H1 (cell line): ENCODE data around the gene CPNE5. TPM values are rescaled to one million over a fixed set of nuclear protein-coding genes. Genes with fewer than 3 reads are reported as not detected.

Experiments
- CTCF ChIA-PET: fragments of 300-600 bp; sonication (Branson Sonifier 250); formaldehyde crosslinking; loops from one replicate; lab custom pipeline; 2021; ENCODE audit not compliant: partially characterized antibody; lab: Charles Lee
- POLR2A ChIA-PET: fragments of 300-600 bp; sonication (Branson Sonifier 250); formaldehyde crosslinking; loops from one replicate; lab custom pipeline; 2021; ENCODE audit warnings: inconsistent platforms; ENCODE audit not compliant: partially characterized antibody; lab: Charles Lee
- DNase-seq, 2 experiments: peaks; one replicate each; pipeline versions ENCODE4 v3.0.0 to v3.0.0-alpha.2; 2010 to 2022; ENCODE audit warnings: low spot score in 2 of 2, low read depth in 1 of 2, mixed read lengths in 1 of 2
- FAIRE-seq: peaks from 2 replicates; lab custom pipeline; 2011; peaks lifted over from hg19 to GRCh38; lab: Jason Lieb, UNC
- H2AFZ ChIP-seq: 2 replicates; pipeline ENCODE4 v1.8.1; 2012; ENCODE audit warnings: low read length, inconsistent platforms
- H2AK5ac ChIP-seq: 2 replicates; pipeline ENCODE4 v1.6.1; 2013; ENCODE audit warnings: low read depth, low read length
- H2BK120ac ChIP-seq: replicated peaks from 2 replicates; pipeline ENCODE3; 2013; ENCODE audit warnings: low read depth, low read length, inconsistent platforms
- H2BK12ac ChIP-seq: 2 replicates; pipeline ENCODE4 v1.6.1; 2013; ENCODE audit warnings: low read depth, low read length
- H2BK15ac ChIP-seq: 2 replicates; pipeline ENCODE4 v1.6.1; 2013; ENCODE audit warnings: low read length
- H2BK20ac ChIP-seq: 2 replicates; pipeline ENCODE4 v1.6.1; 2013; ENCODE audit warnings: low read length
- H2BK5ac ChIP-seq: 2 replicates; pipeline ENCODE4 v1.6.1; 2013; ENCODE audit warnings: low read depth, low read length
- H3K14ac ChIP-seq: 2 replicates; pipeline ENCODE4 v1.6.1; 2013; ENCODE audit warnings: inconsistent platforms; ENCODE audit not compliant: insufficient read length
- H3K18ac ChIP-seq: 2 replicates; pipeline ENCODE4 v1.6.1; 2013; ENCODE audit warnings: low read length; ENCODE audit errors: extremely low read depth
- H3K23ac ChIP-seq: 2 replicates; pipeline ENCODE4 v1.6.1; 2013; ENCODE audit warnings: inconsistent platforms; ENCODE audit not compliant: insufficient read length
- H3K23me2 ChIP-seq: 2 replicates; pipeline ENCODE4 v1.6.1; 2013; ENCODE audit warnings: low read depth, low read length
- H3K27ac ChIP-seq: 2 replicates; pipeline ENCODE4 v1.6.1; 2011; ENCODE audit warnings: low read depth, low read length, inconsistent platforms
- H3K27me3 ChIP-seq, 4 experiments: replicated peaks in 1 of 4; 1 replicate in 1 of 4; 2 replicates in 3 of 4; pipeline versions ENCODE4 v1.6.1 to v1.8.1; 2011 to 2013; ENCODE audit warnings: low read length in 3 of 4, mild to moderate bottlenecking in 3 of 4, inconsistent platforms in 2 of 4, mixed read lengths in 2 of 4, moderate library complexity in 1 of 4; ENCODE audit not compliant: control insufficient read depth in 3 of 4, insufficient read depth in 3 of 4; ENCODE audit errors: extremely low read depth in 1 of 4
- H3K36me3 ChIP-seq, 4 experiments: 2 replicates each; pipeline versions ENCODE4 v1.6.1 to v1.8.1; 2011 to 2013; ENCODE audit warnings: mild to moderate bottlenecking in 4 of 4, low read length in 3 of 4, moderate library complexity in 2 of 4, control low read depth in 1 of 4, inconsistent platforms in 1 of 4; ENCODE audit not compliant: insufficient read depth in 4 of 4, control insufficient read depth in 2 of 4
- H3K4ac ChIP-seq: replicated peaks from 2 replicates; pipeline ENCODE3; 2013; ENCODE audit warnings: low read length, low read depth, mixed read lengths, inconsistent platforms; ENCODE audit not compliant: insufficient read length
- H3K4me1 ChIP-seq, 4 experiments: replicated peaks in 1 of 4; 1 replicate in 1 of 4; 2 replicates in 3 of 4; pipeline versions ENCODE4 v1.6.1 to v1.8.1; 2011 to 2013; ENCODE audit warnings: low read length in 3 of 4, inconsistent platforms in 2 of 4, mixed read lengths in 1 of 4; ENCODE audit not compliant: insufficient read depth in 4 of 4, control insufficient read depth in 3 of 4
- H3K4me2 ChIP-seq, 2 experiments: 2 replicates each; pipeline versions ENCODE4 v1.6.1 to v1.8.1; 2011 to 2013; ENCODE audit warnings: low read depth in 2 of 2, low read length in 2 of 2, control low read depth in 1 of 2, inconsistent platforms in 1 of 2, mild to moderate bottlenecking in 1 of 2; ENCODE audit not compliant: insufficient read depth in 1 of 2
- H3K4me3 ChIP-seq, 4 experiments: fragments of 200-600, 300-600 bp in 1 of 4; sonication (generic), shearing (Covaris generic), sonication (Bioruptor Twin) in 1 of 4; 2 replicates each; pipeline versions ENCODE4 v1.5.1 to v1.8.1; 2011 to 2016; ENCODE audit warnings: low read length in 4 of 4, low read depth in 3 of 4, control low read depth in 2 of 4, inconsistent platforms in 2 of 4, mild to moderate bottlenecking in 2 of 4, mixed read lengths in 1 of 4, moderate library complexity in 1 of 4; ENCODE audit not compliant: insufficient read depth in 2 of 4; ENCODE audit errors: extremely low read depth in 1 of 4
- H3K56ac ChIP-seq: replicated peaks from 2 replicates; pipeline ENCODE3; 2013; ENCODE audit warnings: low read depth, mild to moderate bottlenecking, mixed read lengths, low read length, inconsistent platforms; ENCODE audit not compliant: insufficient read length
- H3K79me1 ChIP-seq: 2 replicates; pipeline ENCODE4 v1.6.1; 2013; ENCODE audit warnings: low read depth, low read length, control low read depth
- H3K79me2 ChIP-seq, 2 experiments: 2 replicates each; pipeline versions ENCODE4 v1.6.1 to v1.8.1; 2012 to 2013; ENCODE audit warnings: low read length in 2 of 2, mild to moderate bottlenecking in 2 of 2, inconsistent platforms in 1 of 2; ENCODE audit not compliant: insufficient read depth in 2 of 2, control insufficient read depth in 1 of 2
- H3K9ac ChIP-seq, 4 experiments: replicated peaks in 1 of 4; 1 replicate in 1 of 4; 2 replicates in 3 of 4; pipeline versions ENCODE4 v1.6.1 to v1.8.1; 2011 to 2013; ENCODE audit warnings: low read depth in 3 of 4, low read length in 3 of 4, control low read depth in 2 of 4, mild to moderate bottlenecking in 2 of 4, moderate library complexity in 2 of 4, inconsistent platforms in 1 of 4; ENCODE audit errors: extremely low read depth in 1 of 4
- H3K9me3 ChIP-seq, 2 experiments: 2 replicates each; pipeline versions ENCODE4 v1.6.1 to v1.8.1; 2012 to 2013; ENCODE audit warnings: mild to moderate bottlenecking in 2 of 2, moderate library complexity in 2 of 2, control low read depth in 1 of 2, inconsistent platforms in 1 of 2, low read depth in 1 of 2, low read length in 1 of 2, mixed read lengths in 1 of 2; ENCODE audit not compliant: insufficient read depth in 2 of 2
- H4K20me1 ChIP-seq, 2 experiments: replicated peaks in 1 of 2; 2 replicates each; pipeline versions ENCODE3 to v1.8.1; 2011 to 2013; ENCODE audit warnings: inconsistent platforms in 2 of 2, low read length in 2 of 2, mild to moderate bottlenecking in 1 of 2; ENCODE audit not compliant: insufficient read depth in 2 of 2, control insufficient read depth in 1 of 2
- H4K5ac ChIP-seq: 2 replicates; pipeline ENCODE4 v1.6.1; 2013; ENCODE audit warnings: low read length, low read depth, mixed read lengths, inconsistent platforms; ENCODE audit not compliant: insufficient read length
- H4K8ac ChIP-seq: 2 replicates; pipeline ENCODE4 v1.8.0; 2013; ENCODE audit warnings: mild to moderate bottlenecking, moderate library complexity, low read length, inconsistent platforms; ENCODE audit not compliant: insufficient read depth; ENCODE audit errors: extremely low read depth
- H4K91ac ChIP-seq: replicated peaks from 2 replicates; pipeline ENCODE3; 2013; ENCODE audit warnings: low read length, mixed read lengths, inconsistent platforms; ENCODE audit not compliant: insufficient read length
- ATF3 ChIP-seq: IDR thresholded peaks from 2 replicates; pipeline ENCODE4 v1.6.1; 2011; ENCODE audit warnings: low read depth, mild to moderate bottlenecking, low read length; ENCODE audit not compliant: insufficient read depth
- BRCA1 ChIP-seq: IDR thresholded peaks from 2 replicates; pipeline ENCODE4 v1.6.1; 2012; ENCODE audit warnings: low read depth, low read length, improper control_type of control experiment
- CHD2 ChIP-seq: IDR thresholded peaks from 2 replicates; pipeline ENCODE4 v1.6.1; 2012; ENCODE audit warnings: low read length, improper control_type of control experiment
- HDAC6 ChIP-seq: IDR thresholded peaks from one replicate; pipeline ENCODE4 v1.7.1; 2012; ENCODE audit warnings: low read depth, mild to moderate bottlenecking, inconsistent platforms, low read length, moderate library complexity
- JUND ChIP-seq: IDR thresholded peaks from 2 replicates; pipeline ENCODE4 v1.6.1; 2011; ENCODE audit warnings: mild to moderate bottlenecking, improper control_type of control experiment, low read length
- KDM5A ChIP-seq: fragments of 200-600 bp; IDR thresholded peaks from 2 replicates; pipeline ENCODE4 v1.7.1; 2012; ENCODE audit warnings: mild to moderate bottlenecking, low read length, inconsistent platforms, mixed read lengths
- MAFK ChIP-seq: IDR thresholded peaks from 2 replicates; pipeline ENCODE4 v1.6.1; 2012; ENCODE audit warnings: low read depth, mild to moderate bottlenecking, improper control_type of control experiment, low read length
- PHF8 ChIP-seq: fragments of 200-600 bp; sonication (generic); conservative IDR thresholded peaks from 2 replicates; pipeline ENCODE4 v1.7.1; 2012; ENCODE audit warnings: low read depth, mild to moderate bottlenecking, inconsistent platforms, low read length, moderate library complexity
- POLR2AphosphoS5 ChIP-seq: IDR thresholded peaks from 2 replicates; pipeline ENCODE4 v1.6.1; 2011; ENCODE audit warnings: low read depth, low read length
- RXRA ChIP-seq: IDR thresholded peaks from 2 replicates; pipeline ENCODE4 v1.6.1; 2011; ENCODE audit warnings: low read depth, mild to moderate bottlenecking, low read length, moderate library complexity; ENCODE audit not compliant: insufficient read depth
- TAF7 ChIP-seq: optimal IDR thresholded peaks from 2 replicates; pipeline ENCODE3; 2011; ENCODE audit warnings: low read depth, mild to moderate bottlenecking, inconsistent platforms, low read length, moderate library complexity, borderline replicate concordance
- ZNF274 ChIP-seq: IDR thresholded peaks from 2 replicates; pipeline ENCODE4 v1.7.0; 2012; ENCODE audit warnings: low read length, borderline replicate concordance; ENCODE audit errors: extremely low read depth
- WGBS, 2 experiments: shearing (Covaris generic) in 1 of 2; methylation state at CpG; one replicate each; pipeline versions ENCODE4 v1.1.6 to v1.1.7; 2013 to 2015; ENCODE audit warnings: low lambda C conversion rate in 2 of 2, mixed read lengths in 2 of 2, inconsistent platforms in 1 of 2, low coverage in 1 of 2, missing lambda C conversion rate in 1 of 2; ENCODE audit not compliant: insufficient replicate concordance in 2 of 2, insufficient coverage in 1 of 2, insufficient read length in 1 of 2; ENCODE audit errors: extremely low coverage in 1 of 2, missing lambda C conversion rate in 1 of 2; 5-methylcytosine and 5-hydroxymethylcytosine counted together
- polyA plus RNA-seq, 7 experiments: library from polyadenylated mRNA; depleted of rRNA in 3 of 7; stranded (reverse) in 5 of 7; unstranded in 2 of 7; fragments of >200 nt in 5 of 7; fragments of 200-250 nt in 2 of 7; gene quantifications; 1 replicate in 5 of 7; 2 replicates in 1 of 7; 4 replicates in 1 of 7; pipeline versions ENCODE4 v1.2.1 to v1.2.3, GENCODE V29; 2011 to 2013; ENCODE audit warnings: missing spikeins in 2 of 7, mixed read lengths in 2 of 7
- total RNA-seq: library from RNA; stranded (reverse); fragmentation: NEBNext Ultra II Directional; extraction: Animal tissue kit (Norgen Biotek cat#: 25700); gene quantifications from 2 replicates; pipeline ENCODE4 v1.2.1, GENCODE V29; 2021

CPNE5 gene
- total and polyA plus RNA-seq, 2 of the 8 experiments (the other 6 are each of a cell fraction or from before 2014, with no cell fraction given) = 0.88 to 1.8 TPM

- no peak overlapping the region for H4K5ac ChIP-seq
- no peaks in the 10 kb centered on the region for H3K23me2 ChIP-seq
- no peak overlapping the region for H3K14ac ChIP-seq
- CTCF ChIA-PET = interaction anchor here (0.7 to 5.5 kb wide), 12 partner anchors 7 to 107 kb away, joined by 3 to 35 read pairs (median 12); no protein-coding TSS in a partner anchor
- no peak overlapping the region for H2BK12ac ChIP-seq
- no peak overlapping the region for H3K56ac ChIP-seq
- H3K27ac ChIP-seq = no peak overlapping the region
- H3K18ac ChIP-seq = no peak overlapping the region
- POLR2A ChIA-PET = interaction anchor here (1.9 to 2.6 kb wide), 2 partner anchors 112 to 125 kb away, joined by 7 to 8 read pairs; no protein-coding TSS in a partner anchor
- H3K9ac ChIP-seq = no peak overlapping the region
- no peaks in the 10 kb centered on the region; the same call in 1 of the 2 replicates for H3K79me1 ChIP-seq
- no peak overlapping the region for H2BK5ac ChIP-seq
- H2BK15ac ChIP-seq = no peak overlapping the region
- H3K36me3 ChIP-seq = no peaks in the 10 kb centered on the region
- no peak overlapping the region for H3K4me3 ChIP-seq
- H2BK20ac ChIP-seq = no peak overlapping the region
- no peak overlapping the region for H3K4ac ChIP-seq
- 94% methylated on average over 10 of the region's 10 CpGs; no CpG with 5 or more reads in 1 of the 2 experiments for WGBS, 2 experiments
- H3K9me3 ChIP-seq = no peaks in the 10 kb centered on the region
- no peaks in the 10 kb centered on the region for H4K20me1 ChIP-seq
- H3K4me2 ChIP-seq = no peak overlapping the region
- no peaks in the 10 kb centered on the region for H3K79me2 ChIP-seq
- no peak overlapping the region for H4K8ac ChIP-seq
- H4K91ac ChIP-seq = no peak overlapping the region
- FAIRE-seq = no peak
- no peak for DNase-seq
- no peak overlapping the region for H2AK5ac ChIP-seq
- H3K23ac ChIP-seq = no peak overlapping the region
- H3K27me3 ChIP-seq = no peaks in the 10 kb centered on the region
- no peak for TF ChIP-seq TAF7
- TF ChIP-seq PHF8 = no peak
- TF ChIP-seq MAFK = no peak
- TF ChIP-seq ATF3 = no peak
- no peak for TF ChIP-seq CHD2
- no peak for TF ChIP-seq HDAC6
- no peak for TF ChIP-seq BRCA1
- no peak for TF ChIP-seq JUND
- TF ChIP-seq POLR2AphosphoS5 = no peak
- TF ChIP-seq RXRA = no peak
- no peak for TF ChIP-seq ZNF274
- no peak for TF ChIP-seq KDM5A
- no peak overlapping the region for H2BK120ac ChIP-seq
- H2AFZ ChIP-seq = no peak overlapping the region
- no peaks in the 10 kb centered on the region; a peak in 1 of 7 replicates for H3K4me1 ChIP-seq
Measured at GRCh38 chr6:36722365-36722764, 116.9 kb downstream of the CPNE5 start.
